ENCODE results near the gene MOB2.

DNA sequence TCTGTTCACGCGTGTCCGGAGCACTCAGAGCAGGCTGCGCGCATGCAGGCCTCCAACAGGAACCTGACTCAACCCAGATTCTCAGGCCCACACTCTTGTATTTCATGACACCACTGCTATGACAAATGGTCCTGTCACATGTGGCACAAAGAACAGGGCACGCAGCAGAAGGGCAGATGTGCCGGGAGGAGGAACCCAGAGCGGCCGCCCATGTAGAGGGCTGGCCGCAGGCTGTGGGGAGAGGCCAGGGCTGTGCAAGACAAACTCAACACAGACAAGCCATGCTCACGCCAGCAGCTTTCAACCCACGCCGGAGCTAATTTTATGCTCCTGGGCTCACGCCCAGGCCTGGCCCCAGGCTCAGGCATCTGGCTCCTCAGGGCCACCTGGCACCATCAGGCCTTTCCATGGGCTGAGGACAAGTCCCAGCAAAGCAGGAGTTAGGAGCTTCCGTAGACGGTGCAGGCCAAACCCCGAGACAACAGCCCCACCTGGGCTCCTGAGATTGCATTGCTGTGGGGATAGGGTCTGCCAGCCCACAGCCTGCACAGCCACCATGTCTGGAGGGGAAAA lies 45.5 kb upstream of the MOB2 start:
- TF ChIP-seq CTCF (IDR thresholded peaks at IDR 0.05) = no peak
- TF ChIP-seq POLR2A (IDR thresholded peaks at IDR 0.05) = no peak

Data from ovary (tissue), 3 donors.